ENCODE data around the gene SSTR3.
"Not testable (repeated sequence)": the region's sequence is repeated elsewhere in the genome, so short reads cannot be mapped to it uniquely, and the experiment has no call there.

Gene SSTR3

GRCh38 chr22:37241351-37242142 is 29.3 kb upstream of the SSTR3 start:
- DNase-seq: no peak

DNA sequence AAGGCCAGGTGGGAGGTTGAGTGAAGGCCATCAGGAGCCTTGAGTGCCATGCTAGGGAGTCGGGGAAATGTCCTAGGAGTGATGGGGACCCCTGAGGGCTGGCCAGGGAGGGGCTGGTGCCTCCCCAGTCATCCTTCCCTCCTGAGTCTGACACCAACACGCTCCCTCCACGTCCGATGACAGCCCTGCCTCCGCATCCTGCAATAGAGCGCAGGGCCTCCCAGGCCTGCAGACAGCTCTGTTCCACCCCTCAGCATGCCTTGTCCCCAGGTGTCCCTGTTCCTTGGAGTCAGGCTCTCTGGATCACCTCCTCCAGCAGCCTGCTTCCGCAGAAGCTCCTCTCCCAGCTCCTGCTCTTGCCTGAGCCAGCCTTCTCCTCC is 28.7 kb upstream of the SSTR3 start:
- no peak for DNase-seq

DNA sequence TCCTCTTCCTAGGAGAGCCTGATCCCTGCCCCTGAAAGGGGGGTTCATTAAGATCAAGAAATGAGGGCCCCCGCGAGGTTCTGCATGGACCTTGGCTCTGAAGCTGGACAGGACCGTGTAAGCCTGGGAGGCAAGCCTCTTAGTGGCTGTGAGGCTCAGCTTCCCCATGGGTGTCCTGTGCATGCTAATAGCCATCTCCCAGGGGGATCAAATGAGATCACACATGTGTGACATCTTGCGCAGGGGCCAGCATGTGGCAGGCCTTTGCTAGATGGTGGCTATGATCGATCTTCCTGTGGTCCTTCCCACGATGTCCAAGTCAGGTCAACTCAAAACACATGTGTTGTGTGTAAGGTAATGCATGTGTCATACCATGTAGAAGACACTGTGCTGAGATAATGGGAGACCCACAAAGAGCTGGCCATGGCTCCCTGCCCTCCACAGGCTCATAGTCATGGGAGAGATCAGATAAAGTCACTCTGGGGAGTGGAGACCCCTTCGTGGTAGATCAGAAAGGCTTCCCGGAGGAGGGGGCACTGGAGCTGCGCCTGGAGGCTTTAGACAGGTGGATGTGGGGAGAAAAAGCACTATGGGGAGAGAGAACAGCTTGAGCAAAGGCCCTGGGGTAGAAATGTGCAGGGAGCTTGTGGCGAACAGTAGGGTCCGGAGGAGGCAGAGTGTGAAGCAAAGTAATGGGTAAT is 28.1 kb upstream of the SSTR3 start:
- DNase-seq: no peak

- no peak for DNase-seq
Measured at GRCh38 chr22:37239336-37240239, 27.3 kb upstream of the SSTR3 start.

- no peak for DNase-seq
Measured at GRCh38 chr22:37237371-37238268, 25.3 kb upstream of the SSTR3 start.

- DNase-seq: no peak
Measured at GRCh38 chr22:37235897-37236607, 23.8 kb upstream of the SSTR3 start.

GRCh38 chr22:37234736-37235711 is 22.7 kb upstream of the SSTR3 start:
- DNase-seq: no peak

- DNase-seq: no peak
Measured at GRCh38 chr22:37233751-37234631, 21.7 kb upstream of the SSTR3 start.

- not testable (repeated sequence) for DNase-seq
Measured at GRCh38 chr22:37233371-37233750, 21.1 kb upstream of the SSTR3 start.

GRCh38 chr22:37232140-37232998 is 20.1 kb upstream of the SSTR3 start:
- no peak for DNase-seq

DNA sequence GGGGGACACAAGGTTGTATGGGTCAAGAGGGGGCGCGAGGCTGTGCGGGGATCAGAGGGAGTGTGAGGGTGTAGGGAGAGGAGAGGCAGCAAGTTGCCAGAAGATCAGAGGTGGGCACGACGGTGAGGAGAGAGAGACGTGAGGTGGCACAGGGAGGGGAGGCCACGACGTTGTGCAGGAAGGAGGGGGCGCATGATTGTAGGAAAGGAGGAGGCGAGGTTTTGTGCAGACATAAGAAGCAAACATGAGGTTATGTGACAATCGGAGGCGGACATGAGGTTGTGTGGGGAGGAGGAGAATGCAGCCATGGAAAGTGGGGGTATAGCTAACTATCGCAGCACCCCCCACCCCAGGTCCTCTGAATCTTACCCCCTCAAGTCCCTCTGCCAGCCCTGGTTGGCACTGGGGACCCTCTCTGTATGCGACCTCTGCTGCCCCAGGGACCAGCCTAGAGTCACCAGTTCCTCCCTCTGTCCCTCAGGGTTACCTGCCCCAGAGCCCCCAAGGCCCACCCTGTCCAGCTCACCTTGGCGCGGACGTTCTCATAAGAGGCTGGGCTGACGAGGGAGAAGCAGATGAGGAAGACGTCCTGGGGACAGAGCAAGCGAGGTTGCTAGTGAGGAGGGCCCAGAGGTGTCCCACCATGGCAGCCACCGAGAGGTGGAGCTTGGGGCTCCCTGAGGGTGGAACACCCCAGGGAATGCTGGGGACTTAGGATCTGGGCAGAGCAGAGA is 19.3 kb upstream of the SSTR3 start:
- DNase-seq: no peak

DNA sequence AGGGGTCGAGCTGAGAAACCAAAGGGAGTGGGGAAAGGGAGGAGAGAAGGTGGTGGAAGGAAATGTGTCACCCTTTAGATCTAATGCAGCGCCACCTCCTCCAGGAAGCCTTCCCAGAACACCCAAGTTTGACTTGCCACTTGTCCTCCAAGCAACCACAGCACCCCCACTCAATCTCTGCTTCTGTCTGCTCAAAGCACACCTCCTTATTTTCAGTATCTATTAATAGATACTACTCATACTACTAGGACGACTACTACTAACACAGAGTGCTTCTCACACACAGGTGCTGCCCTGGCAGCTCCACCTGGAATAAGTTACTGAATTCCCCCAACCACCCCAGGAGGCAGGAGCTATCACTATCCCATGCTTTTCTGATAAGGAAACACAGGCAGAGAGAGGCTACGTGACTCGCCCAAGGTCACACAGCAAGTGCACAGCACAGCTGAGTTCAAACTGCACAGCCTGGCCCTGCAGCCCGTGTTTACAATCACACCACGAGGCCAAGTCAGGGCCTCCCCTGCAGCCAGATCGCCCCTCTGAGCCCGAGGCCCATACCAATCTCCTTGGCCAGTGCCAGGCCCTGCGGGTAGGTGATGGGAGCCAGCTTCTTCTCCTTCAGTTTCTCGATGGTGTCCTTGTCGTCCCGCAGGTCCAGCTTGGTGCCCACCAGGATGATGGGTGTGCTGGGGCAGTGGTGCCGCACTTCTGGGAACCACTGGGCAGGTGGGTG is 18.6 kb upstream of the SSTR3 start:
- DNase-seq: no peak

DNA sequence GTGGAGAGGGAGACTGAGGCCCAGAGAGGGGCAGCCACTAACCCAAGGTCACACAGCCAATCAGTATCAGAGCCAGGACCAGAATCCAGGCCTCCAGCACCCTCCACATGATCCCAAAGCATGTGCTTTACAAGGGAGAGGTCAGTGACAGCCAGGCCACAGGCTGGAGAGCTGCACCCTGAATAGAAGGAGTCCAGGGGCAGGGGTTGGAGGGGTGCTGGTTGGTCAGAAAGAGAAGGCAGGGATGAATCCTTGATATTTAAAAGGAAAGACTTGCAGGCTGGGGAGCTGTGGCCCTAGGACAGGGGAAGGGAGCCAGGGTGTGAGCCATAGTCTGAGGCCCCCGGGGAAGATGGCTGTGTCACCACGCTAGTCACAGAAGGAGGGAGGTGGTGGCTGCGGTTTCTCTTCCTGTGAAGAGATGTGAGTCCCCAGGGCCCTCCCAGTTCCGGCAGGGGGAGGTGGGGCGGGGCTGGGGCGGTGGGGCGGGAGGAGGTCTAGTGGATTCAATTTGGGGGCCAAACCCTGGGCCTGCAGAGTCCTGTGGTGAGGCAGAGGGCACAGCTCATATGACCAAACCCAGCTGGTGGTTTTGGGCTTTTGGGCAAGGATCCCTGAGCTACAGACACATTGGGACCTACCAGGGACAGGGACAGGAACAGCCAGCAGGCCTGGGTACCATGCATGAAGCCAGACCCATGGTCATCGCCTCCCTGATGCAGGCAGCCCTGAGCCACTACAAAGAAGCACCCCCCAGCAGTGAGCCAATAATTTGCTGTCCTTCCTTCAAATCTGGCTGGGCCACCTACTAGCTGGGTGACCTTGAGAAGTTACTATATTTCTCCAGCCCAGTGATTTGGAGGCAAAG is 17.8 kb upstream of the SSTR3 start:
- DNase-seq: peak; percentile 73

DNA sequence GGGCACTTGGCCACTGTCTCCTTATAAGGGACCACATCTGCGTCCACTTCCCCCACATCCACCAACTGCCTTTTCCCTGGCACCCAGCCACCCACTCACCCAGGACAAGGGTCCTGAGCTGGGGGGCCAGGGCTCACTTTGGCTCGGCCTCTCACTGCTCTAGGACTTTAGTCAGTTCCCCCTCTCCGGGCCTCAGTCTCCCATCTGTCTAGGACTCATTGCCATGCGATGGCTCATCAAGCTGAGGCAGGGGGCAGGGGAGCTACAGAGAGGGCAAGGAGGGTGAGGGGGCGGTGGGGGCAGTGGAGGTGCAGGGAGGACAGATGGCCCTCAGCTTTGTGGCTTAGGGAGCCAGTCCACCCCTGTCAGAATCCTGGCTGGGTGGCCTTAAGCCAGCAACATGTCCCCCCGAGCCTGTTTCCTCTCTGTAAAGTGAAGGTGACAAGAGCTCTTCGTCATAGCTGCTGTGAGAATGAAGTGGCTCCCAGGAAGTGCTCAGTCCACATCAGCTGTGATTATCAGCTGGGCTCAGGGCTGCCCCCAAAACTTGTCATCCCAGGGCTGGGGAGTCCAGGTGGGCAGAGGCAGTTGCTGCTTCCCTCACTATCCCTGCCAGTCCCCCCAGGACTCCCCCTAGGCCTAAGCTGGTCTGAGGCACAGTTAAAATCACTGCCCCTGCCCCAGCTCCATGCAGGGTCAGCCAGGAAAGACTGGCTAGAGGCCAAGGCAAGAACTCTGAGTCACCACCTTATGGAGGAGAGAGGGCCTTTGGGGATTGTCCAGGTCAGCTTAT is 16.9 kb upstream of the SSTR3 start:
- no peak for DNase-seq
